ENCODE results near the gene NUDT4. TPM values are rescaled to one million over a fixed set of nuclear protein-coding genes. Genes with fewer than 3 reads are reported as not detected.

Gene NUDT4
- total and polyA plus RNA-seq, 5 donors, result 95.0 to 206 (median 158) TPM

- no peak for DNase-seq
- no peaks in the 10 kb centered on the region for H3K9me3 ChIP-seq (ENCODE audit: control insufficient read depth, low read length)
- no peak overlapping the region for H3K4me3 ChIP-seq (ENCODE audit: low read length)
- no peaks in the 10 kb centered on the region for H3K27me3 ChIP-seq (ENCODE audit: control insufficient read depth, insufficient read depth)
- no peak overlapping the region for H3K27ac ChIP-seq (ENCODE audit: low read length)
- peak in 1 of 2 donors; percentile 18 for ATAC-seq
- 46% methylated on average over 3 of the region's 3 CpGs for WGBS
- peaks cover 4% of the 10 kb centered on the region for H3K4me1 ChIP-seq (ENCODE audit: control insufficient read depth, insufficient read depth, low read length)
- intact Hi-C loops (cut with DNase I), result loop anchor here in 1 of 4 donors (10.0 kb wide), 1 partner anchor 628 kb away; no protein-coding TSS in a partner anchor
These were observed 35.3 kb downstream of the NUDT4 start for GRCh38 chr12:93413064-93413463.

GRCh38 chr12:93415723-93416464, 38.2 kb downstream of the NUDT4 start:
- Histone ChIP-seq H3K27me3 (ENCODE audit: control insufficient read depth, insufficient read depth) (no peaks in the 10 kb centered on the region), H3K4me3 (ENCODE audit: low read length) (no peak overlapping the region), H3K4me1 (ENCODE audit: control insufficient read depth, insufficient read depth, low read length) (peaks cover 4% of the 10 kb centered on the region), H3K27ac (ENCODE audit: low read length) (peak overlapping the region; percentile 36), H3K9me3 (ENCODE audit: control insufficient read depth, low read length) (no peaks in the 10 kb centered on the region)
- DNase-seq, result no peak
- peak; percentile 24 to 75 for ATAC-seq
- intact Hi-C loops (cut with DNase I), result loop anchor here in 1 of 4 donors (10.0 kb wide), 1 partner anchor 631 kb away; no protein-coding TSS in a partner anchor
- 55% methylated on average over 3 of the region's 3 CpGs for WGBS

- peaks cover 2% of the 10 kb centered on the region for H3K4me1 ChIP-seq (ENCODE audit: control insufficient read depth, insufficient read depth, low read length)
These were observed 40.3 kb downstream of the NUDT4 start for GRCh38 chr12:93417967-93418480.

GRCh38 chr12:93419388-93420034, 41.8 kb downstream of the NUDT4 start:
- H3K9me3 ChIP-seq (ENCODE audit: control insufficient read depth, low read length), result no peaks in the 10 kb centered on the region
- DNase-seq (no peak), ATAC-seq (peak in 1 of 2 donors; percentile 53)
- intact Hi-C loops (cut with DNase I), result loop anchor here in 2 of 4 donors (10.0 kb wide), 2 partner anchors 435 to 635 kb away; no protein-coding TSS in a partner anchor
- no peaks in the 10 kb centered on the region for H3K27me3 ChIP-seq (ENCODE audit: control insufficient read depth, insufficient read depth)
- no peaks in the 10 kb centered on the region for H3K4me1 ChIP-seq (ENCODE audit: control insufficient read depth, insufficient read depth, low read length)
- 38% methylated on average over 1 of the region's 1 CpG for WGBS
- no peak overlapping the region for H3K4me3 ChIP-seq (ENCODE audit: low read length)
- no peak overlapping the region for H3K27ac ChIP-seq (ENCODE audit: low read length)

More at GRCh38 chr12:93417967-93418480, 40.3 kb downstream of the NUDT4 start:
- Histone ChIP-seq H3K27me3 (ENCODE audit: control insufficient read depth, insufficient read depth) (no peaks in the 10 kb centered on the region), H3K9me3 (ENCODE audit: control insufficient read depth, low read length) (no peaks in the 10 kb centered on the region), H3K27ac (ENCODE audit: low read length) (no peak overlapping the region), H3K4me3 (ENCODE audit: low read length) (no peak overlapping the region)
- DNase-seq, result no peak
- no peak for ATAC-seq
- intact Hi-C loops (cut with DNase I), result loop anchor here in 1 of 4 donors (10.0 kb wide), 1 partner anchor 633 kb away; no protein-coding TSS in a partner anchor
- WGBS, result 95% methylated on average over 4 of the region's 4 CpGs

- ATAC-seq (no peak), DNase-seq (no peak)
- 49% methylated on average over 2 of the region's 2 CpGs for WGBS
- H3K4me3 ChIP-seq (ENCODE audit: low read length), result no peak overlapping the region
- H3K27me3 ChIP-seq (ENCODE audit: control insufficient read depth, insufficient read depth), result no peaks in the 10 kb centered on the region
- H3K9me3 ChIP-seq (ENCODE audit: control insufficient read depth, low read length), result no peaks in the 10 kb centered on the region
- H3K27ac ChIP-seq (ENCODE audit: low read length), result no peak overlapping the region
- peaks cover 8% of the 10 kb centered on the region for H3K4me1 ChIP-seq (ENCODE audit: control insufficient read depth, insufficient read depth, low read length)
- intact Hi-C loops (cut with DNase I), result loop anchor here in 1 of 4 donors (10.0 kb wide), 1 partner anchor 437 kb away; no protein-coding TSS in a partner anchor
These were observed 44.3 kb downstream of the NUDT4 start for GRCh38 chr12:93422050-93422449.

- H3K4me3 ChIP-seq (ENCODE audit: low read length), result no peak overlapping the region
- H3K27ac ChIP-seq (ENCODE audit: low read length), result no peak overlapping the region
- peaks cover 13% of the 10 kb centered on the region for H3K4me1 ChIP-seq (ENCODE audit: control insufficient read depth, insufficient read depth, low read length)
- ATAC-seq, result no peak
- 30% methylated on average over 8 of the region's 8 CpGs for WGBS
- H3K27me3 ChIP-seq (ENCODE audit: control insufficient read depth, insufficient read depth), result no peaks in the 10 kb centered on the region
- intact Hi-C loops (cut with DNase I), result loop anchor here in 1 of 4 donors (10.0 kb wide), 1 partner anchor 441 kb away; no protein-coding TSS in a partner anchor
- no peak for DNase-seq
- no peaks in the 10 kb centered on the region for H3K9me3 ChIP-seq (ENCODE audit: control insufficient read depth, low read length)
These were observed 48.1 kb downstream of the NUDT4 start for GRCh38 chr12:93425736-93426411.

- intact Hi-C loops (cut with DNase I), result loop anchor here in 1 of 4 donors (10.0 kb wide), 1 partner anchor 442 kb away; no protein-coding TSS in a partner anchor
- Histone ChIP-seq H3K27me3 (ENCODE audit: control insufficient read depth, insufficient read depth) (no peaks in the 10 kb centered on the region), H3K9me3 (ENCODE audit: control insufficient read depth, low read length) (no peaks in the 10 kb centered on the region), H3K4me3 (ENCODE audit: low read length) (no peak overlapping the region), H3K4me1 (ENCODE audit: control insufficient read depth, insufficient read depth, low read length) (peaks cover 13% of the 10 kb centered on the region), H3K27ac (ENCODE audit: low read length) (no peak overlapping the region)
- DNase-seq (no peak), ATAC-seq (no peak)
- WGBS, result 27% methylated on average over 1 of the region's 1 CpG
These were observed 48.7 kb downstream of the NUDT4 start for GRCh38 chr12:93426412-93426805.

- Histone ChIP-seq H3K4me3 (ENCODE audit: low read length) (no peak overlapping the region), H3K27ac (ENCODE audit: low read length) (no peak overlapping the region), H3K9me3 (ENCODE audit: control insufficient read depth, low read length) (no peaks in the 10 kb centered on the region), H3K27me3 (ENCODE audit: control insufficient read depth, insufficient read depth) (no peaks in the 10 kb centered on the region), H3K4me1 (ENCODE audit: control insufficient read depth, insufficient read depth, low read length) (peaks cover 13% of the 10 kb centered on the region)
- DNase-seq (no peak), ATAC-seq (peak in 1 of 2 donors; percentile 32)
- 69% methylated on average over 5 of the region's 5 CpGs for whole genome bisulfite sequencing
- intact Hi-C loops (cut with DNase I), result loop anchor here in 1 of 4 donors (10.0 kb wide), 1 partner anchor 443 kb away; no protein-coding TSS in a partner anchor
These were observed 50.2 kb downstream of the NUDT4 start for GRCh38 chr12:93427779-93428564.

- no peak for ATAC-seq
- WGBS, result 45% methylated on average over 1 of the region's 1 CpG
- Histone ChIP-seq H3K4me1 (ENCODE audit: control insufficient read depth, insufficient read depth, low read length) (peaks cover 13% of the 10 kb centered on the region), H3K27ac (ENCODE audit: low read length) (no peak overlapping the region), H3K4me3 (ENCODE audit: low read length) (no peak overlapping the region), H3K27me3 (ENCODE audit: control insufficient read depth, insufficient read depth) (no peaks in the 10 kb centered on the region), H3K9me3 (ENCODE audit: control insufficient read depth, low read length) (no peaks in the 10 kb centered on the region)
- intact Hi-C loops (cut with DNase I), result loop anchor here in 1 of 4 donors (10.0 kb wide), 1 partner anchor 445 kb away; no protein-coding TSS in a partner anchor
- DNase-seq, result no peak
These were observed 51.7 kb downstream of the NUDT4 start for GRCh38 chr12:93429448-93429847.

GRCh38 chr12:93429852-93430251, 52.1 kb downstream of the NUDT4 start:
- H3K4me3 ChIP-seq (ENCODE audit: low read length), result no peak overlapping the region
- H3K9me3 ChIP-seq (ENCODE audit: control insufficient read depth, low read length), result no peaks in the 10 kb centered on the region
- peaks cover 13% of the 10 kb centered on the region for H3K4me1 ChIP-seq (ENCODE audit: control insufficient read depth, insufficient read depth, low read length)
- DNase-seq (no peak), ATAC-seq (no peak)
- 72% methylated on average over 1 of the region's 1 CpG for WGBS
- H3K27ac ChIP-seq (ENCODE audit: low read length), result no peak overlapping the region
- no peaks in the 10 kb centered on the region for H3K27me3 ChIP-seq (ENCODE audit: control insufficient read depth, insufficient read depth)
- intact Hi-C loops (cut with DNase I), result loop anchor here in 1 of 4 donors (10.0 kb wide), 1 partner anchor 445 kb away; no protein-coding TSS in a partner anchor
